GM10248 (cell line): ENCODE data around the gene FAM76A.

Experiments used
- CTCF ChIA-PET: fragments of 300-600 bp; sonication (Branson Sonifier 250); formaldehyde crosslinking; extraction: SDS; loops from one replicate; lab custom pipeline; 2021; ENCODE audit warnings: antibody characterized with exemption; lab: Yijun Ruan, JAX
- POLR2A ChIA-PET: fragments of 350-650 bp; sonication (Branson Sonifier 250); formaldehyde crosslinking; extraction: SDS; loops from one replicate; lab custom pipeline; 2020; ENCODE audit warnings: antibody characterized with exemption; lab: Yijun Ruan, JAX
- DNase-seq: peaks from one replicate; pipeline ENCODE4 v3.0.0; 2012; ENCODE audit errors: extremely low spot score
- TF ChIP-seq, protein P1 (sequence below): IDR thresholded peaks from 2 replicates; pipeline ENCODE4 v1.5.1; 2012; ENCODE audit warnings: mild to moderate bottlenecking, low read depth; ENCODE audit errors: extremely low read depth, missing control alignments, control extremely low read depth

Gene FAM76A

GRCh38 chr1:27760426-27760825, 34.7 kb downstream of the FAM76A start:
- CTCF ChIA-PET = interaction anchor here (0.8 to 2.9 kb wide), 4 partner anchors 9 to 449 kb away, joined by 3 to 13 read pairs (median 3); no protein-coding TSS in a partner anchor
- TF ChIP-seq, protein P1, sequence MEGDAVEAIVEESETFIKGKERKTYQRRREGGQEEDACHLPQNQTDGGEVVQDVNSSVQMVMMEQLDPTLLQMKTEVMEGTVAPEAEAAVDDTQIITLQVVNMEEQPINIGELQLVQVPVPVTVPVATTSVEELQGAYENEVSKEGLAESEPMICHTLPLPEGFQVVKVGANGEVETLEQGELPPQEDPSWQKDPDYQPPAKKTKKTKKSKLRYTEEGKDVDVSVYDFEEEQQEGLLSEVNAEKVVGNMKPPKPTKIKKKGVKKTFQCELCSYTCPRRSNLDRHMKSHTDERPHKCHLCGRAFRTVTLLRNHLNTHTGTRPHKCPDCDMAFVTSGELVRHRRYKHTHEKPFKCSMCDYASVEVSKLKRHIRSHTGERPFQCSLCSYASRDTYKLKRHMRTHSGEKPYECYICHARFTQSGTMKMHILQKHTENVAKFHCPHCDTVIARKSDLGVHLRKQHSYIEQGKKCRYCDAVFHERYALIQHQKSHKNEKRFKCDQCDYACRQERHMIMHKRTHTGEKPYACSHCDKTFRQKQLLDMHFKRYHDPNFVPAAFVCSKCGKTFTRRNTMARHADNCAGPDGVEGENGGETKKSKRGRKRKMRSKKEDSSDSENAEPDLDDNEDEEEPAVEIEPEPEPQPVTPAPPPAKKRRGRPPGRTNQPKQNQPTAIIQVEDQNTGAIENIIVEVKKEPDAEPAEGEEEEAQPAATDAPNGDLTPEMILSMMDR = no peak
- no peak for DNase-seq
- POLR2A ChIA-PET = no interaction called here

DNA sequence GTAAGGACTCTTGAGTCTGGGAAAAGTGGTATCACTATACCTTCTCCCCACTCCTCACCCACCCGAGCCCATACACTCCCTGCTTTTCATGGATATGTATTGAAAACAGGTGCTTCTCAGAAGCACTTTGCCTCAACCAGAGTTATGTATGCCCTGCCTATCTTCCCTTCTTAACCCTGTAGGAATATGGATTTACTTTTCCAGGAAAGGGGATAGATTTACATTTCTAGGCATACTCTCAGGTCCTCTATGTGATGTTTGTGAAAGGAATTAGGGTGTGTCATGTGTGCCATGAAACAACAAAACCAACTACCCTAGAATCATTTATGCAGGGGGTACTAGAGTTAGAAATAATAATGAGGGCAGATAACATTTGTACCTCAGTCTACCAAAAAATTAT, 36.3 kb downstream of the FAM76A start:
- CTCF ChIA-PET = no interaction called here
- TF ChIP-seq, protein P1 = no peak
- no peak for DNase-seq
- POLR2A ChIA-PET = no interaction called here

GRCh38 chr1:27763358-27763757, 37.6 kb downstream of the FAM76A start:
- CTCF ChIA-PET = interaction anchor here (1.6 to 3.1 kb wide), 2 partner anchors 10 to 38 kb away, joined by 3 to 7 read pairs; partner anchors contain the start of genes FAM76A and STX12
- POLR2A ChIA-PET = interaction anchor here (1.7 kb wide), 1 partner anchor 10 kb away, joined by 4 read pairs; the partner anchor contains the start of gene STX12
- TF ChIP-seq, protein P1 = no peak

GRCh38 chr1:27770293-27770830, 44.6 kb downstream of the FAM76A start:
- TF ChIP-seq, protein P1 = no peak
- ChIA-PET POLR2A (interaction anchor here (0.6 kb wide), 1 partner anchor 805 kb away, joined by 6 read pairs; no protein-coding TSS in a partner anchor), CTCF (interaction anchor here (1.4 to 3.1 kb wide), 3 partner anchors 11 to 45 kb away, joined by 3 to 13 read pairs (median 11); partner anchors contain the start of gene FAM76A)
- no peak for DNase-seq

More at GRCh38 chr1:27763358-27763757, 37.6 kb downstream of the FAM76A start:
- no peak for DNase-seq

- ChIA-PET POLR2A (interaction anchor here (0.7 to 1.5 kb wide), 5 partner anchors 9 to 877 kb away, joined by 3 to 11 read pairs (median 4); partner anchors contain the start of genes FAM76A and IFI6), CTCF (interaction anchor here (0.6 to 3.1 kb wide), 9 partner anchors 8 to 477 kb away, joined by 3 to 11 read pairs (median 3); partner anchors contain the start of gene FAM76A)
- TF ChIP-seq, protein P1 = no peak
- no peak for DNase-seq
Measured at GRCh38 chr1:27772036-27772931, 46.5 kb downstream of the FAM76A start.

DNA sequence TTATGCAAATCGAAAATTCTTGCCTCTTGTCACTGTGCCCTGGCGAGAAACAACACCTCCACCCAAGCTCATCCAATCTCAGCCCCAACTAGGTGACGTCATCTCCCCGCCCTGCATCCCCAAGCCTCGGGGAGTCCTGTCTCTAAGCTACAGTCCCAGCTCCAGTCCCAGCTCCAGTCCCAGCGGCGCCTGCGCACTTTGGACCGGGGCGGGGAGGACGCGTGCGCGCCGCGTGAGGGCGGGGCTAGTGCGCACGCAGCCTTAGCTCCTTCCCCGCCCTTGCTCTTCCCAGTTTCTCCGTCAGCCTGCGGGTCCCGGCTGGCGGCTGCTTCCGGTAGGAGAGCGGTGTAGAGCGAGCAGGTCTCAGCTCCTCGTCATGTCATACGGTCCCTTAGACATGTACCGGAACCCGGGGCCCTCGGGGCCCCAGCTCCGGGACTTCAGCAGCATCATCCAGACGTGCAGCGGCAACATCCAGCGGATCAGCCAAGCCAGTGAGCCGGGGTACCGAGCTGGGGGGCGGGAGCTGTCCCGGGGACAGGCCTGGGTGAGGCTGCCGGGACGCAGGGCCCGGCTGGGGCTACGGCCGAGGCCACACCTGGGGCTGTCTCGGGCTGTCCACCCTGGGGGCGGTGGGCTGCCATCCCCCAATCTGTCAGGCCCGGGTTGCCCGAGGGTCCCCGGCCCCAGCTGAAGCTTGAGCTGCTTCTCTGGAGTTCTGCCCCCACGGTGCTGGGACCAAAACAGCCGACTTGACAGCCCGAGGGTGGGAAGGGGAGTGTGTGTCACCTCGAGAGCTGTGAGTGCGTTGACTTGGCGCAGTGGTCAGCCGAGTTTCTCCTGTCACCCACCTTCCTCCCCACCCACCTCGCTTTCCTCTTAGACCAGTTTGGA, 47.4 kb downstream of the FAM76A start, which contains the start of gene STX12:
TSS of gene STX12 (plus strand) at position 288 of the 894 bp plus-strand sequence. CDS start at position 377, 89 bp downstream.
- TF ChIP-seq, protein P1 = no peak
- CTCF ChIA-PET = interaction anchor here (0.6 to 3.1 kb wide), 11 partner anchors 9 to 476 kb away, joined by 3 to 11 read pairs (median 3); partner anchors contain the start of gene FAM76A
- POLR2A ChIA-PET = interaction anchor here (0.7 to 1.5 kb wide), 7 partner anchors 10 to 876 kb away, joined by 3 to 11 read pairs (median 4); partner anchors contain the start of genes FAM76A and IFI6
- DNase-seq = peak; percentile 99
